Activated CD8-positive, alpha-beta T cell treated with anti-CD3 and anti-CD28 coated beads, Interleukin-2, amount 10 ng/mL, durations not matched to agents 7 days and 5 days (primary cell): ENCODE data around the gene HTATIP2. TPM values are rescaled to one million over a fixed set of nuclear protein-coding genes. Genes with fewer than 3 reads are reported as not detected.
A peak's percentile ranks its signal among the peaks of the same experiment; 100 is the strongest.
"Not testable (repeated sequence)": the region's sequence is repeated elsewhere in the genome, so short reads cannot be mapped to it uniquely, and the experiment has no call there.

Experiments used
- ATAC-seq: fragments of 150-1000 bp; cut with Tn5 transposase; one replicate; pipeline ENCODE4 v1.10.0; 2021; ENCODE audit warnings: moderate library complexity
- CTCF ChIA-PET: fragments of 350-600 bp; sonication (Branson Sonifier 250); formaldehyde crosslinking; loops from one replicate; lab custom pipeline; 2021; ENCODE audit warnings: antibody characterized with exemption; lab: Charles Lee
- POLR2A ChIA-PET: fragments of 350-600 bp; sonication (Branson Sonifier 250); formaldehyde crosslinking; loops from one replicate; lab custom pipeline; 2021; ENCODE audit warnings: antibody characterized with exemption; lab: Charles Lee
- DNase-seq: peaks from one replicate; pipeline ENCODE4 v3.0.0-alpha.2; 2020
- H3K27ac Mint-ChIP-seq: one replicate; pipeline ENCODE4 v1.8.0; 2021; ENCODE audit warnings: mild to moderate bottlenecking, mixed read lengths
- H3K27me3 Mint-ChIP-seq: one replicate; pipeline ENCODE4 v1.8.0; 2021; ENCODE audit warnings: low read depth, mixed read lengths
- H3K36me3 Mint-ChIP-seq: one replicate; pipeline ENCODE4 v1.8.0; 2021; ENCODE audit warnings: low read depth, mixed read lengths
- H3K4me1 Mint-ChIP-seq: one replicate; pipeline ENCODE4 v1.8.0; 2021; ENCODE audit warnings: low read depth, mixed read lengths
- H3K4me3 Mint-ChIP-seq: one replicate; pipeline ENCODE4 v1.8.0; 2021; ENCODE audit warnings: mild to moderate bottlenecking, mixed read lengths
- H3K9me3 Mint-ChIP-seq: one replicate; pipeline ENCODE4 v1.8.0; 2022; ENCODE audit warnings: mixed read lengths; ENCODE audit not compliant: insufficient read depth
- total RNA-seq, 2 experiments: library from RNA; stranded (reverse); gene quantifications; one replicate each; pipeline ENCODE4 v1.2.3, GENCODE V29; 2021

Gene HTATIP2
- total RNA-seq, 2 experiments from 2014 or later, result 30.5 to 33.2 TPM

DNA sequence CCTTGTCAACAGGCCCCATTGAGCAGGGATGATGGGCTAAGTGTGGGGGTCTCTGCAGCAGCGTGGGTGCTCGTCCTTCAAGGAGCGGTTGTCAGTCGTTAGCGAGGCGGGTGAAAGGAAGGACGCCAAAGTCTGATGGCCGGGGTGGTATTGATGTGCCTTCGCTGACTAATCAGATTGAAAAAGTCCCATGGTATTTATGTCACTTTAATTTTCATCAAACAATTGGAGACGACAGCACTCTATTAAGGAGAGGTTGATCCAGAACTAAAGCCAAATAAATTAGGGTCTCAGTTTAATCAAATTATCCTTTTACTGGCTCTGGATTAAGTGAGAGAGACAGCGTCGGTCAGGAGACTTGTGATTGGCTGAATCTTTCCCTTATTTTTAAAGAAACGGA lies 9.6 kb downstream of the HTATIP2 start:
- no peak for ATAC-seq
- no peak for DNase-seq
- H3K9me3 Mint-ChIP-seq, result no peaks in the 10 kb centered on the region
- peaks cover 27% of the 10 kb centered on the region for H3K36me3 Mint-ChIP-seq
- peaks cover 14% of the 10 kb centered on the region for H3K4me1 Mint-ChIP-seq
- no peak overlapping the region for H3K4me3 Mint-ChIP-seq
- no peak overlapping the region for H3K27ac Mint-ChIP-seq
- CTCF ChIA-PET, result interaction anchor here (1.0 to 1.5 kb wide), 3 partner anchors 9 to 10 kb away, joined by 3 to 4 read pairs (median 3); partner anchors contain the start of gene HTATIP2
- H3K27me3 Mint-ChIP-seq, result no peaks in the 10 kb centered on the region
- POLR2A ChIA-PET, result no interaction called here

DNA sequence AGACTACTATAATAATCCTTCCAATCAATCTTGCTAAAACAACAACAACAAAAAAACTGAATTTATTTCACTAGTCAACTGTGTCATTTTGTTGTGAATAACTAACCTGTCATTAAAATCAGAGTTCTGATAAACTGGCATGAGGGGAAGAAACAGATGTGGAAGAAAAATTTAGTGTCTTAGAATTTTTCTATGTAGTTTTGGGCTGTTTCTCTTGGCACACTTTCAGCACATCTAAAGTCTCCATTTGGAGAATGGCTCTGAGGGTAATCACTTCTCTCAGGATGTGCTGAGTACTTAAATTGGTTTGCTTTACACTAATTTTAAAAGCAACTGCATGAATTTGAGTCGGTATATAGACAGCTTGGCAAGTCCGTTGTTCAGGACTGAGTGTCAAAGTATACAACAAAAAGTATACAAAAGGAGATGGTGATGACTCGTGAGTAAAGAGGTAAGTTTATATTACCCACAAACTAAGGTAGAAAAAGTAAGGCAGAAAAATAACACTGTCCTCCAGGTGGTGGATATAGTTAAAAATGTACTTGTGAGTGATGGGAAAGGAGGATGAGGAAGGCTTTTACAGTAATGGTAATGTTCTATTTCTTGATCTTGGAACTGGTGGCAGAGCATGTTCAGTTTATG lies 10.2 kb downstream of the HTATIP2 start:
- Mint-ChIP-seq H3K4me1 (peaks cover 9% of the 10 kb centered on the region), H3K4me3 (no peak overlapping the region), H3K27ac (no peak overlapping the region), H3K27me3 (no peaks in the 10 kb centered on the region), H3K36me3 (peaks cover 22% of the 10 kb centered on the region), H3K9me3 (no peaks in the 10 kb centered on the region)
- POLR2A ChIA-PET, result no interaction called here
- CTCF ChIA-PET, result interaction anchor here (0.8 to 1.4 kb wide), 3 partner anchors 10 to 23 kb away, joined by 3 to 4 read pairs (median 4); no protein-coding TSS in a partner anchor
- no peak for DNase-seq
- ATAC-seq, result no peak

- Mint-ChIP-seq H3K36me3 (peaks cover 23% of the 10 kb centered on the region), H3K4me1 (peaks cover 2% of the 10 kb centered on the region), H3K4me3 (no peak overlapping the region), H3K9me3 (no peaks in the 10 kb centered on the region), H3K27ac (no peak overlapping the region), H3K27me3 (no peaks in the 10 kb centered on the region)
- ChIA-PET CTCF (interaction anchor here (1.2 kb wide), 1 partner anchor 12 kb away, joined by 4 read pairs; no protein-coding TSS in a partner anchor), POLR2A (no interaction called here)
- ATAC-seq, result no peak
- no peak for DNase-seq
Observed at GRCh38 chr11:20374741-20375300, 11.3 kb downstream of the HTATIP2 start.

- no peaks in the 10 kb centered on the region for H3K27me3 Mint-ChIP-seq
- ChIA-PET POLR2A (no interaction called here), CTCF (interaction anchor here (0.7 to 0.9 kb wide), 2 partner anchors 26 to 248 kb away, joined by 4 to 5 read pairs; no protein-coding TSS in a partner anchor)
- H3K27ac Mint-ChIP-seq, result no peak overlapping the region
- ATAC-seq (no peak), DNase-seq (no peak)
- no peaks in the 10 kb centered on the region for H3K4me1 Mint-ChIP-seq
- H3K9me3 Mint-ChIP-seq, result no peaks in the 10 kb centered on the region
- peaks cover 28% of the 10 kb centered on the region for H3K36me3 Mint-ChIP-seq
- H3K4me3 Mint-ChIP-seq, result no peak overlapping the region
Observed at GRCh38 chr11:20376162-20376730, 12.7 kb downstream of the HTATIP2 start.

DNA sequence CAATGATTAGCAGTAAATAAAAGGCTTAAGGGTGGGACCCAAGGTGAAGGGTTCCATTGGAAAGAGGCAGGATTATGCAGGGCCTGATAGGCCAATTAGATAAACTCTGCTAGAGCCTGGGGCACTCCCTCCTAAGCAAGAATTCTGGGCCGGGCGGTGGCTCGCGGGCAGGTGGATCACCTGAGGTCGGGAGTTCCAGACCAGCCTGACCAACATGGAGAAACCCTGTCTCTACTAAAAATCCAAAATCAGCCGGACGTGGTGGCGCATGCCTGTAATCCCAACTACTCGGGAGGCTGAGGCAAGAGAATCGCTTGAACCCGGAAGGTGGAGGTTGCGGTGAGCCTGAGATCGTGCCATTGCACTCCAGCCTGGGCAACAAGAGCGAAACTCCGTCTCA lies 22.5 kb downstream of the HTATIP2 start:
- H3K27me3 Mint-ChIP-seq, DNase-seq, H3K9me3 Mint-ChIP-seq, POLR2A ChIA-PET, ATAC-seq: not testable (repeated sequence)
- CTCF ChIA-PET, result interaction anchor here (1.0 to 1.8 kb wide), 5 partner anchors 8 to 224 kb away, joined by 3 to 5 read pairs (median 4); no protein-coding TSS in a partner anchor
- Mint-ChIP-seq H3K4me1 (peaks cover 29% of the 10 kb centered on the region), H3K36me3 (peaks cover 26% of the 10 kb centered on the region), H3K27ac (peak overlapping the region; percentile 99), H3K4me3 (peak overlapping the region; percentile 85)

- peaks cover 29% of the 10 kb centered on the region for H3K36me3 Mint-ChIP-seq
- ChIA-PET POLR2A (interaction anchor here (0.8 kb wide), 1 partner anchor 27 kb away, joined by 3 read pairs; no protein-coding TSS in a partner anchor), CTCF (interaction anchor here (0.6 to 1.9 kb wide), 6 partner anchors 9 to 223 kb away, joined by 3 to 16 read pairs (median 4); no protein-coding TSS in a partner anchor)
- no peaks in the 10 kb centered on the region for H3K27me3 Mint-ChIP-seq
- DNase-seq (peak; percentile 96), ATAC-seq (peak; percentile 91)
- no peaks in the 10 kb centered on the region for H3K9me3 Mint-ChIP-seq
- peak within 1 kb of the TSS; percentile 99 for H3K27ac Mint-ChIP-seq
- H3K4me3 Mint-ChIP-seq, result peak within 1 kb of the TSS; percentile 85
- peaks cover 32% of the 10 kb centered on the region for H3K4me1 Mint-ChIP-seq
Observed at GRCh38 chr11:20387261-20388095, 24.0 kb downstream of the HTATIP2 start, which contains the start of gene PRMT3. TSS of gene PRMT3 (plus strand) at chr11:20387716. CDS start at chr11:20387747, 31 bp downstream.

DNA sequence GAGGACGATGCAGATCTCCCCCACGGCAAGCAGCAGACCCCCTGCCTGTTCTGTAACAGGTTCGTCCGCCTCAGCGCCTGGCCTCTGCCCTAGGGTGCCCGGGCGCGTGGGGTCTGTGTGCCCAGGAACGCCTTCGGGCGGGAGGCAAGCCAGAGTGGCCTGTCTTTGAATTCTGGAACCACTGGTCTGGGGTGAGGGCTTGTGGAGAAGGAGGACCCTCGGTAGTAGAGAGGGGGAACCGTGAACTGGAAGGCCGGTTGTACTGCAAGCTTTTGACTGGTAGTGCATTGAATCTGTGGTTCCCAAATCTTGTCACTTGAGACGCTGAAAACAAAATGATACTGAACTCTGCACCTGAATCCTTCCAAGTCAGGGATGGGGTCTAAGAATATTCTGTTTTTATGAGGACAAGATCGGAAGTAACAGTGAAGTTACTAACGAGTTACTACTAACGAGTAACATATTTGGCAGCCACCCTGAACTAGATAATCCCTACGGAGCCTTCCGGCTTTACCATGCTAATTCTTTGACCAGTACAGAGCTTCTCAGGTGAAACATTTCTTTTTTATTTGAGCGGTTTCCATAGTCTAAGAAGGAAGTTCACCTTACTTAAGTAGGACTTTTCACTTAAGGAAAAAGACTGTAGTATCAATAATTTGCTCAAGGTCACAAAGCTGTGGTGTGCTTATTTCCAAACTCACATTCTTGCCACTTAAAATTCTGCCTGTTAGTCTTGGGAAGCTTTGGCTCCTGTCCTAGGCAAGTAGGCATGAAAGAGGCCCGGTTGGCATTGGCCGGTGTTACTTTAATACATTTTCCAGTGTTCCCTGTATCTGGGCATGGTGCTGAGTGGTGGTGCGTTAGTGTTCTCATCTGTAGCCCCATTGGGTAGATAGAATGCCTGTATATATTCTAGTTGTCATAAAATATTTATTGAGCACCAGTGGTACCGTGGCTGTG lies 24.9 kb downstream of the HTATIP2 start:
- peaks cover 31% of the 10 kb centered on the region for H3K36me3 Mint-ChIP-seq
- peaks cover 35% of the 10 kb centered on the region for H3K4me1 Mint-ChIP-seq
- peak overlapping the region; percentile 99 for H3K27ac Mint-ChIP-seq
- ChIA-PET CTCF (interaction anchor here (1.2 to 1.9 kb wide), 4 partner anchors 9 to 56 kb away, joined by 3 to 16 read pairs (median 6); no protein-coding TSS in a partner anchor), POLR2A (interaction anchor here (1.0 to 1.5 kb wide), 3 partner anchors 9 to 29 kb away, joined by 3 to 5 read pairs (median 4); partner anchors contain the start of gene HTATIP2)
- H3K27me3 Mint-ChIP-seq, result no peaks in the 10 kb centered on the region
- peak overlapping the region; percentile 85 for H3K4me3 Mint-ChIP-seq
- peak; percentile 42 for DNase-seq
- peak; percentile 14 for ATAC-seq
- no peaks in the 10 kb centered on the region for H3K9me3 Mint-ChIP-seq

GRCh38 chr11:20397281-20397680 lies 33.8 kb downstream of the HTATIP2 start:
- ATAC-seq (peak; percentile 94), DNase-seq (peak; percentile 64)
- ChIA-PET POLR2A (interaction anchor here (1.1 kb wide), 1 partner anchor 8 kb away, joined by 5 read pairs; no protein-coding TSS in a partner anchor), CTCF (interaction anchor here (0.6 to 3.6 kb wide), 27 partner anchors 8 to 1164 kb away, joined by 3 to 30 read pairs (median 4); partner anchors contain the start of gene HTATIP2)
- Mint-ChIP-seq H3K36me3 (peaks cover 41% of the 10 kb centered on the region), H3K4me3 (no peak overlapping the region), H3K9me3 (no peaks in the 10 kb centered on the region), H3K4me1 (peaks cover 13% of the 10 kb centered on the region), H3K27ac (no peak overlapping the region), H3K27me3 (no peaks in the 10 kb centered on the region)

DNA sequence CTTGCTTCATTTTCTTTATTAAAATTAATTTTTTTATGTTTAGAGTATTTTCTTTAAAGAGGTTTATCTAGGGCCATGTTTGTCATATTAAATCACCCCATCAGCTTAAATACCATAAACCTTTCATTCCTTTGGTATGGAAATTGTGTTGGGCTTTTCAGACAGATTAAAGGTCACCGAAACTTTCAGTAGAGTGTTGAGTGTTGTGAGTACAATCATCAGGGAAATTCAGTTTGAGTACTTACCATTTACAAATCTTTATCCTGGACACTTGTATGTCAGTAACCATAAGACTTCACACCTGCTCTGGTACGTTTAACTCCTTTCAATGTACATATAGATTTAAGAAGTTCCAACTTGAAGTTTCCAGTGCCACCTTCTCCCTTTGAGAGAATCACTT lies 36.0 kb downstream of the HTATIP2 start:
- no peak for DNase-seq
- POLR2A ChIA-PET, result no interaction called here

DNA sequence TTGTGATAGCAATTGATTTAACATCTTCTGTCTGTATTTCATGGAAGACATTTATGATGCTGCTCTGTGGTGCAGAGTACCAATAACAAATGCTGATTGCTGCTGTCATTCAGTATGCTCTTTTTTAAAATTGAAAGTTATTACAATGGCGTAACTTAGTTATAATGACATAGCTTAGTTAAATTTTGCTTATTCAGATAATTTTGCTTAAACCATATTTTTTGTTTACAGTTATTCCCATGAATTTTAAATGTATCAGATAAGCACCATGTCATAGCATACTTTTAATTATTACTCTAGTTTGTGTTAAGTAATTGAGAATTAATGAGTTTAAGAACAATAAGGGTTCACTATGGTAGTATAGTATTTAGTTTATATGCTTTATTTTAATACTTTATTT lies 39.5 kb downstream of the HTATIP2 start:
- ChIA-PET POLR2A (no interaction called here), CTCF (interaction anchor here (1.1 to 1.3 kb wide), 2 partner anchors 42 to 207 kb away, joined by 3 to 5 read pairs; no protein-coding TSS in a partner anchor)
- H3K4me1 Mint-ChIP-seq, result no peaks in the 10 kb centered on the region
- no peaks in the 10 kb centered on the region for H3K9me3 Mint-ChIP-seq
- no peak overlapping the region for H3K27ac Mint-ChIP-seq
- H3K27me3 Mint-ChIP-seq, result no peaks in the 10 kb centered on the region
- no peak for DNase-seq
- no peak overlapping the region for H3K4me3 Mint-ChIP-seq
- ATAC-seq, result no peak
- H3K36me3 Mint-ChIP-seq, result peaks cover 39% of the 10 kb centered on the region

More for the DNA sequence above, 36.0 kb downstream of the HTATIP2 start:
- CTCF ChIA-PET, result interaction anchor here (0.7 to 3.6 kb wide), 4 partner anchors 11 to 211 kb away, joined by 3 to 24 read pairs (median 6); no protein-coding TSS in a partner anchor
- Mint-ChIP-seq H3K27me3 (no peaks in the 10 kb centered on the region), H3K4me1 (peaks cover 8% of the 10 kb centered on the region), H3K27ac (no peak overlapping the region), H3K36me3 (peaks cover 43% of the 10 kb centered on the region), H3K9me3 (no peaks in the 10 kb centered on the region), H3K4me3 (no peak overlapping the region)
- no peak for ATAC-seq
